SIG-M5 (cell line): ENCODE measurements around the gene ARMC2.
"Not testable (repeated sequence)": the region's sequence is repeated elsewhere in the genome, so short reads cannot be mapped to it uniquely, and the experiment has no call there.

ENCODE experiments used
- DNase-seq: peaks from one replicate; lab custom pipeline; 2025; lab: John Stamatoyannopoulos, UW

ARMC2 gene

DNA sequence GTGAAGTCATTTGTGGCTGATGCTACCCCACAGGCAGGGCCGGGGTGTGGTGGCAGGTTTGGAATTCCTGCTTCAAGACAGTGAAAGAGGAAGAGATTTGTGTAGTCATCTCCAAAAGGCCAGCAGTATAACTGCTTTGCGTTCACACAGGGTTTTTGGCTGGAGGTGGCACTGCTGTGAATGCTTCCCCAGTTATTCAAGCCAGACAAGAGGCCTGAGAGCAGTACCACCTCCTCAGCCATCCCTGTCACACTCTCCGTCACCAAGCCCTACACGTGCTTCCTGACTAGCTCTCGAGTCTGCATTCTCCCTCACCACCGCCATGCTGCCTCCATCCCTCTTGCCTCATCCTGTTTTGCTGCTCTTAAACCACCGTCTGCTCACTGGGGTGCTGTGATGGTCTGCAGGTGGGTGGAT lies 23.9 kb downstream of the ARMC2 start:
- DNase-seq = no peak

DNA sequence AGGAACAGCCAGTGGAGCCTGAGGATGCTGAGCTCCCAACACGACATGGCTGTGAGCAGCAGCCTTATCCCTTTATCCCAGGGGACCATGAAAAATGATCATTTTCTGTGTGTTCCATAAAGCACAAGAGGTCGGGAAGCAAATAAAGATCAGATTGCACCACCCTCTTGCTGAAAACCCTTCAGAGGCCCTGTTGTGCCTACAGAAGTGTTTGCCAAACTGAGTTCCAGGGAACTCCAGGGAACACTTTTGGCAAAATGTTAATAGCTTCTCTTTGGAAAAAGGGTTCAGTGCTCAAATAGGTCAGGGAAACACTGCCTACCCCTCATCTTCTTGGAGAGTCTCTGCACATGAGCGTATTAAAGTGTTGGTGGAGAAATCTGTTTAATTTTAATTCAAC lies 24.4 kb downstream of the ARMC2 start:
- DNase-seq = no peak

DNA sequence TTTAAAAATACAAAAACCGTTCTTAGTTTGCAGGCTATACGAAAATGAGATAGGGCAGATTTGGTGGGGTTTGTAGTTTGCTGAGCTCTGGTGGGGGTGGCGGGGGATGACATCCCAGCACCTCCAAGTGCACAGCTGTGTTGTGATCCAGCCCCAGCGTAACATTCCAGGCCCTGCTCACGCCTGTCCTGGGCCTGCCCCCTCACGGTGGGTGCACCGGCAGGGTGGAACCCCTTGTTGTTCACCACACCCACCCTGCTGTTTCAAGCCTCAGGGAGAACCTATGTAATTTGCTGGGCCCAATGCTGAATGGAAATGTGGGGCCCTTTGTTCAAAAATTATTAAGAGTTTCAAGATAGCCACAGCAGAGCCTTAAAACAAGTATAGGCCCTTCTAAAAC lies 25.0 kb downstream of the ARMC2 start:
- DNase-seq = no peak

DNA sequence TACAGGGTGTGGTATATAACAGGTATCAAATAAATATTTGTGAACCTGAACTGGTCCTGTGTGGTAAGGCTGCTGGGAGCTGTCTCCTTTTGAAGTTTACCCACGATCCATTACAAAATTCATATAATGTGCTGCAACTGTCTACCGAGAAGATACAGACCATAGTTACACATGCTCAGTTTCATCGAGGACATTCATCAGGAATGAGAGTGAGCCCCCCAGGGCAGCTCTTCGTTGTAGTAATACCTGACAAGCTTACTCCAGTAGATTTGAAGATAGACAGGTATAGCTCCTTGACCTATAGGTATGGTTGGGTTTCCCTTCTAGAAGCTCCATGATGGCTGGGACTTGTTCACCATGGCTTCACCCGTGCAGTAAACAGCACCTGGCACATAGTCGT lies 25.7 kb downstream of the ARMC2 start:
- DNase-seq = no peak

DNA sequence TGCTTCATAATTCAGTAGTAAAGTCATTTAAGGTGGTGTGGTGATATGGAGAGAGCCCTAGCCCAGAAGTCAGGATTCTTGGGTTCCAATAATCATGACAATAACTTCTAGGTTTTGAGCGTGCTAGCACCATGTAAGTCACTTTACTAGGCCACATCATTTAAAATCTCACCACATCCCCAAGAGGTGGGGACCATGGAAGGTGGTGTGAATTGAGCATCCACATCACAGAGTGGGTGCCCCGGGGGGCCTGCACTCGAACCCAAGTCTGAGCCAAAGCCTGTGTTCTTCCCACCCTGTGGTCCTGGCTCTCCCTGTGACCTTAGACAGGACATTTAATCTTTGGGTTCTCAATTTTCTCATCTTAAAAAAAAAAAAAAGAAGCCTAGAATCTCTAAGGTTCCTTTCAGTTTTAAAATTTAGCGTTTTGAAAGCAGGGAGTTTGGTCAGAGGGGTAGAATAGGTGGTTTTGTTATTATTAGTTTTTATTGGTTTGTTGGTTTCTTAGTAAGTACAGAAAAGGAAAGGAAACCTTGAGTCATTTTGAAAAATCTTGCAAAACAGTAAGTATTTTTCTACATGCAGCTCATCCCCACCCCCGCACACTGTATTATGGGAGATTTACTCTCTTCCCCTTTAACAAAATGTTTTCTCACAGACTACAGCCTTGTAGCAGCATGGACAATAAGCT lies 26.4 kb downstream of the ARMC2 start:
- DNase-seq = peak; percentile 89

DNA sequence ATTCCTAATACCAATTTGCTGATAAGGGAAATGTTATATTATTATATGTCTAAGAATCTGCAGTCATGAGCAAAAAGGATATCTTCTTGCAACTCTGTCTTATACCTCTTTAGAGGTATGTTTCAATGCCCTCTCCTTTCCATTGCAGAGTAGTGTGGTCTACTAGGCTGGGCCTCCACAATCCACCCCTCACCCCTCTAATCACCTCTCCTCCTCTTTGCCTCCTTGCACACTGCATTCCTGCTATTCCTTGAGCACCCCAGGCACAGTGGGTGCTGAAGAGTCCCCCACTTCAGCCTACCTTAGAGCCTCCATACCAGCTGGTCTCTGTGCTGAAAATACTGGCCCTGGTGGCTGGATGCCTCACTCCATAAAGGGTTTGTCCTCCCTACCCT lies 26.9 kb downstream of the ARMC2 start:
- no peak for DNase-seq

DNA sequence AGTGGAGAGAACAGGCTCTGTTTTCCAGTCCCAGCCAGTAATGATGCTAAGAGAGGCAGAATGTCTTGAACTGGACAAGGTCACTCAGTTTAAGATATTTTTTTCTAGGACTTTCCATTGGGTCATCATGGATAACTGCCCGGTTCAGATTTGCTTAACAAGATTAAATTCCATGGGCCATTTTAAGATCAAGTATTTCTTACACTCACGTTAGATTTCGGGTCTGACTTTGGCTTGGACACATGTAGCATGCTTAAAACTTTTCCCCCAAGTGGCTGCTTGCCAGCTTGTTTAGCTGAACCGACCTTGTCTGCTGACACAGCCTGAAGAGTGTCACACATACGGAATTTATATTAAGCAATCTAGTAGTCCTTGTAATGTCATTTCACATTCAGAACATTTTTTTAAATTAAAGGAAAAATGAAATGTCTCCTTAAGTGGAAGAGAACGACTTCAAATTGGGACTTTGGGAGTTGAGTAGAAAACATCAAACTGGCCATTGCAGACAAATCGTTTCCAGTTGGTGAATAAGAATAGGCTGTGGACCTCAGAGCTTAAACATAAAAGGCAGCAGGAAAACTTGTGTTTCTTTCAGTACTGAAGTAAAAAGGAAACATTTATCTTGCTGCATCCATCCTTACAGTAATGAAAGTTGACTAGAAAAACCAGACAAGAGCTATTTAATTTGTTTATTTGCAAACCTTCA lies 29.0 kb downstream of the ARMC2 start:
- DNase-seq = no peak

DNA sequence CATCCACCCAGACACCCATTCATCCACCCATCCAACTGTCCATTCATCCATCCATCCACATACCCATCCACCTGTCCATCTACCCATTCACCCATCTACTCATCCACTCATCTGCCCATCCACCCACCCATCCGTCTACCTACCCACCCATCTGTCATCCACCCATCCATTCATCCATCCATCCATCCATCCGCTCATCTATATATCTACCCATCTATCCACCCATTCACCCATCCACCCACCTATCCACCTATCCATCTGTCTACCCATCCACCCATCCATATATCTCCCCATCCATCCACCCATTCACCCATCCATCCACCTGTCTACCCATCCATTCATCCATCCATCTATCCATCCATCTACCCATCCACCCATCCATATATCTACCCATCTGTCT lies 30.7 kb downstream of the ARMC2 start:
- DNase-seq = no peak

DNA sequence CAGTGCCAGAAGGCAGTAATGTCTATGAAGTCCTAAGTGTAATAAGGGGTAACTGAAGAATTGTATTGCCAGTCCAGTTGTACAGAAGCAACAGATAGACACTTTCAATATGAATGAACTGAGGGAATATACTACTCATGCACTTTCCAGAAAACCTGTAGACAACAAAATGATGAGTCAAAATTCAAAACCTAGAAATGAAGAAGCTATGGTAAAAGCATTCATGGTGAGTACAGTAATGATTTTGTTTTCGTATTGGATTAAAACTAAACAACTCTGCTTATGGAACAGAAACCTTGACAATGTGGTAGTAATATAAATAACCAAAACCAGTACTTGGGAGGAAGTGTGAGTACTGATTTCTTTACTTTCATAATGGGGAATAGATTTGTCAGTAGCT lies 35.0 kb downstream of the ARMC2 start:
- no peak for DNase-seq

DNA sequence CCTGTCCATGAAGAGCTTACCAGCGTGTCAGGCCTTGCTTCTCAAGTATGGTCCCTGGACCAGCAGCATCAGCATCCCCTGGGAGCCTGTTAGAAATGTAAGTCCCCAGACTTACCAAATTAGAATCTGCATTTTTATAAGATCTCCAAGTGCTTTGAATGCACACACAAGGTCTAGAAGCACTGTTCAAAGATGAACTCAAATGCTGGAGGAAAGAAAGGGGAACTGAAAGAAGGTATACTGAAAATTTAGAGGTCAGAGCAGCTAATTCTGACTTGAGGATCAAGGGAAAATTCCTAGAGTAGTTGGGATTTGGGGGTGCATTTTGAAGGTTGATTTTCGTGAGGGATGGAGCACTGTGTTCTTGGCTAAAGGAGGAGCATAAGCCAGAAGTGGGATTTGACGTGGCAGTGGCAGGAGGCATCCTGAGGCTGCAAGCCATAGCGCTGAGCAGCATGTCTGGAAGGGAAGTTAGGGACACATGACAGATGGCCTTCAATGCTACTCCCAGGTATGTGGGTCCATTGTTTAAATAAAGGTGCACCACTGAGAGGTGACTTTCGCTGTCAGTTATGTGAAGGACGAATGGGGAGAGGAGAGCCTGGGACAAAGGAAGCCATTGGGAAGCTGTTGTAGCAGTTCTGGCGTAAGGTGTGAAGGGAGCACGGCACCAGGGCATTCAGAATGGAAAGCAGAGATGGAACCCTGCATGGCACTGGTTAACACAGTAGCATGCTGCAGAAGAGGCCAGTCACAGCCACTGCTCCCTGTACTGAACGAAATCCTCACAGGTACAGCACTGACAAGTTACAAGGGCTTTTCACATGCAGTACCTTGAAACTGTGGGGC lies 36.2 kb downstream of the ARMC2 start:
- no peak for DNase-seq

DNA sequence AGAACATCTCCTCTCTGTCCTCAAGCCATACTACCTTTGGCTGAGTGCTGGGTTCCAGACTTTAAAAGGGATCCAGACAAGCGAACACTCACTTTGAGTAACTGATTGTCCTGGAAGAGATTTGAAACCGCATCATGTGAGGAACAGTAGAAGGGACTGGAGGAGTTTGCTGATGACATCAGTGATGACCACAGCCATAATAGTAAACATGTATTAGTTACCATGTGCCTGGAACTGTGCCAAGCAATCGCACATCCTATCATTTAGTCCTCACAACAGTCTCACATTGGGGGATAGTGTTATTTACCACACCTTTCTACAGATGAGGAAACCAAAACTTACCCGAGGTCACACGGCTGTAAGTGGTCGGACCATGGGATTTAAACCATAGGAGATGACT lies 39.8 kb downstream of the ARMC2 start:
- DNase-seq = no peak

DNA sequence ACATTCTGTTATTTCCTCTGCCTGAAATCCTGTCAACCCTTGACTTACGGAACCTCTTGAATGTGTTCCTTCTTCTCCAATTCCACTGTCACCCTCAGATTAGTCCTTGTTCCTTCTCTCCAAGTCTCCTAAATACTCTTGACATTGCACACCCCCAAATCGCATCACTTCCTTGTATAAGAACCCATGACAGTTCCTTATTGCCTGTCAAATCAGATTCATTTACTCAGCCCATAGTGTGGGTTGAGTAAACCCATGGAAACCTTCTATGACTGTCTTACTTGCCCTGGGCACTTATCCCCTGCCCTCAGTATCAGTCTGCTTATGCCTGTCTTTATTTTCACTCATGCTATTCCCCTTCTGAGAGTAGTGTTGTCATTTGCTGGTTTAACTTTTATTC lies 40.5 kb downstream of the ARMC2 start:
- no peak for DNase-seq

DNA sequence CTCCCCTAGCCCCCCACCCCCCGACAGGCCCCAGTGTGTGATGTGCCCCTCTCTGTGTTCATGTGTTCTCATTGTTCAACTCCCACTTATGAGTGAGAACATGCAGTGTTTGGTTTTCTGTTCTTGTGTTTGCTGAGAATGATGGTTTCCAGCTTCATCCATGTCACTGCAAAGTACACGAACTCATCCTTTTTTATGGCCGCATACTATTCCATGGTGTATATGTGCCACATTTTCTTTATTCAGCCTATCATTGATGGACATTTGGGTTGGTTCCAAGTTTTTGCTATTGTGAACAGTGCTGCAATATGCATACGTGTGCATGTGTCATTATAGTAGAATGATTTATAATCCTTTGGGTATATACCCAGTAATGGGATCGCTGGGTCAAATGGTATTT lies 42.7 kb downstream of the ARMC2 start:
- not testable (repeated sequence) for DNase-seq

DNA sequence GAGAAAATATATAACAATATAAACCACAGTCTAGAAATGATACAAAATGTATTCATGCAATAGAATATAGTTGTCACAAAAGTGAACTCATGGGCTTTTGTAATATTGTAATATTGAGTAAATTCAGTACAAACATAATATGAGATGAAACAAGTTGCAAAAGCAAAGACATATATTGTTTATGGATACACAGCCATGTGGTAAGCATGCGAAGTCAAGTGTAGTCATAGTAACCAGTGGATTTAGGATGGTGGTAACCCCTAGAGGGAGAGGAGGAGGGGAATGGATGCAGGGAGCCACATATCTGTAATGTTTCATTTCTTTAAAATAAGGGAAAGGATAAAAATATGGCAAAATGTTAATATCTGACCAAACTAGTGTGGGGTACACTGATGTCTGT lies 47.3 kb downstream of the ARMC2 start:
- no peak for DNase-seq

DNA sequence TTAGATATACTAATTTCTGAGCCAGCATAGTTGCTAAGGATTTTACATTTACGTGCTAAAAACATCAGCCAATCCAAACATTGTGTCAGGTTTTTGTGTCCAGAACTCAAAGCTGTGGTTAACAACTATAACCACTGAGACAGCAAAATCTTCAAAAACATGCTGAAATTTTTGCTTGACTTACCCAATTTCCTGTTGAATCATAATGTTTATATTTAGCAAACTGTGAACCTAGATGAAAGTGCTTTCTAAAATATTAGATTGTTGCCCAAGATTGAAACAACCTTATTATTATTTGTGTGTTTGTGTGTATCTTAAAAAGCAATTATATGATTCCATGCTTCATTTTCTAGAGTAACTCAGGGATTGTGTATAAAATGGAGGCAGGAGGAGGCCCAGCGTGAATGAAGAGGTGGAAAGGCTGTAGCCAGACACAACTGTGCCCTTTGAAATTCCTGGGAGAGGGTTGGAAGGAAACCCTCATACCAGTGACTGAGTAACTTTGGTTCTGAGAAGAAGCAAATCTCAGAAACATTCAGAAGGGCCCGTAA lies 48.0 kb downstream of the ARMC2 start:
- DNase-seq = peak; percentile 59

DNA sequence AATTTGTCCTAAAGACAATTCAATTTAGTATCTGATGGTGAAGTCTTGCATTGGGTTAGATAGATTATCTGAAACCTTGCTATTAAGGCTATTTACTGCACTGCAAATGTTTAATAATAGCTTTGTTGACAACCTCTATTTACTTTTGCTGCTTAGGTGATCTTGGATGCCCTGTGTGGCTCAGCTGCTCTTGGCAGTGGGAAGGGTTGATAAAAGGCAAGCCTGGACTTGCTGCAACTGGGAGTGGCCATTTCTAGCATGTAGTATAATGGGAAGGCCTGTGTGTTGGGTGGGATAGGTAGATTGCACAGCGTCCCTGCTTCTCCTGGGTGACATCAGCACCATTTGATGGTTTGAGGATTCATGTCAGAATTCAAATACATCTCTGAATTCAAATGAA lies 49.1 kb downstream of the ARMC2 start:
- DNase-seq = no peak

DNA sequence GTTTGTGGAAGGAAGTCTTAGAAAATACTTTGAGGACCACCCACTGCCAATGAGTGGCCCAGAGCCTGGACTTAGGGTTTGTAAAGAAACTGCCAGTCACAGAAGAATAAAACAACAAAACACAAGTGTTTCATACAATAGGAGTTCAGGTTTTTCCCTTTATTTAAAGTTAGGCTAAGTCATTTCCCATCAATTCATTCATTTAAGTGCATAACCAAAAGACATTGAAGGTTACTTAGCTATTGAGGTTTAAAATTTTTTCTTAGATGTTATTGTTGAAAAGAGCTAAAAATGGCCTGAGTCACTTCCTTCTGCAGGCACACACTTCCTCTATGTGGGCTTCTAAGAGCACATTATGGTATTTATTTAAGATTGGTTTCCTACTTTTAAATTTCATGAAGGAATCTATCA lies 54.2 kb downstream of the ARMC2 start:
- no peak for DNase-seq

DNA sequence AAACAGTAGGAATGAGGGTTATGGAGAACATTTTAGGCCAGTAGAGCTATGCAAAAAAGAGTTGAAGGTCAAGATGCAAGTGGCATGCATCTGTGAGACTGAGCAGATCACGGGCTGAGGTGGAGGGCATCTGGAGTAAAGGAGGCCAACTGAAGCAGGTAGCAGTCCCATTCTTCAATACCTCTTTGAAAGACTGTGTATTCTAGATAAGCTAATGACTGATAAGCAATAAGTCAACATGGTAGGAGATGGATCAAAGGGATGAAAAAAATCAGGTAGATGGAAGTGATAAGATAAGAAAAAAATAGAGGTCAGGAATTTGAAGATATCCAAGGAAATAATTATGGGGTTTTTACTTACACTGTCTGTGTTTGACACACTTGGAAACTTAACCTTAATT lies 55.6 kb downstream of the ARMC2 start:
- no peak for DNase-seq

DNA sequence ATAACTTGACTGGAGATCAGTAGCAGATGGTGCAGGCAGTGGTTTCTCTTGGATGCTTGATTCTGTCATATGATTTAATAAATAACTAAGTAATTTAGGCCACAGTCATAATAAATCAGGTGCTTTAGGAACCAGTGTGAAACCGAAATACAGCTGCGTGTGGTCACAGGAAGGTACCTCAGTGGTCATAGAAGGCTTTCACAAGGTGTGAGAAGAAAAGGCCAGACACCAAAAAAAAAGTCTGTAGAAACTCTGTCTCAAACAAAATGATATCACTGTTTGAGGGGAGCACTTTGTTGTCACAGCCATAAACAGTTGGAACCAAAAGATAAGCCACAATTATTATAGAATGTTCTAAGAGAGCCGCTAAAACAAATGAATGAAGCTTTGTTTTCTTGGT lies 56.5 kb downstream of the ARMC2 start:
- no peak for DNase-seq

DNA sequence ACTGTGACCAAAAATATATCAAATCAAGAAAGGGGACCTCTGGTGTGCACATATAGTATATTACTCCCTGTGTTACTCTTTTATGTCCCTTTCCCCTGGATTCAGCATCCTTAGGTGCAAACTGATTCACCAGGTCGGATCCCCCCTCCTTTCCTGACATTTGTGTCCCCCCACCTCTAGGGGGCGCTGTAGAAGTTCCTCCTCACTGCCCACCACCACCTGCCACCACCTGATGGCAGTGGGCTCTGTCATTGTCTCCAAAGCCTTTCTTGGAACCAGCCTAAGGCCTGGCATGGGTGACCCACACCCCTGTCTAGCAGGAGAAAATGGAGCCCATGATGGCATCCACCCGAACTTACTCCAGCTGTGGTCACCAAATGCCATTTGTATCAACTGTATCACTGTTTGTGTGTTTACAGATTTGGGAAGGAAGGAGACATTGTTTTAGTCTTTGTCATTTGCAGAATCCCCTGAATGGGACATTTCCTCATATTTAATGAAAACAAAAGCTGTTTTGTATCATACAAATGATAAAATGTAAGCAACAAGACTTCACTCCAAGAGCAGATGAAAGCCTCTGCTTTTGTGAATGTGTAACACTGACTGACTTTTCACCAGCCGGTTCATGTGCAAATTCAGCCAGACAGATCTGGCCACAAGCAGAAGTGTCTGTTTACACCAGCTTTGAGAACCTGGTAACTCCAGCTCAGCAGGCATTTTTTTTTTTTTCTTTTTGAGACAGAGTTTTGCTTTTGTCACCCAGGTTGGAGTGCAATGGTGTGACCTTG lies 66.2 kb downstream of the ARMC2 start:
- no peak for DNase-seq

DNA sequence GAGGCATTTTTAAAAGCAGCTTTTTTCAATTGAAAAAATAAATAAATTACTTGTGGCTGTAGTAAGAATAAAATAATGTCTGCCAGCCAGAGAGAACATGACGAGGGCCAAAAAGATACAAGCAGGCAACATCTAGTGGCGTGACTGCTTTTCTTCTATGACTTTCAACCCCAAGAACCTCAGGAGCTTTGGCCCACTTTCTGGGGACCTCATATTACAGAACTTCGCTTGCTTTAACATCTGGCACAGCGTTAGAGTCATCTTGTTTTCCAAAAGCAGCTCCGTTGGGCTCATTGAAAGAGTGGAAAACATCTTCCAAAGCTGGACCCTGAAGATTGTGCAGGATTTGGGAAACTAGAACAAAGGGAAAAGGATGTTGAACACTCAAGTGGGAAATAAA lies 67.0 kb downstream of the ARMC2 start:
- DNase-seq = no peak
